LNCaP clone FGC (cell line): ENCODE measurements around the gene ZNF385D.

Source experiments
- DNase-seq: peaks from one replicate; pipeline ENCODE4 v3.0.0-alpha.2; 2011; ENCODE audit warnings: low read depth
- H3K4me3 ChIP-seq: 2 replicates; pipeline ENCODE4 v1.5.1; 2011; ENCODE audit warnings: mild to moderate bottlenecking, low read depth, low read length, control low read depth
- TF ChIP-seq, protein P1 (sequence below): IDR thresholded peaks from 2 replicates; pipeline ENCODE4 v1.5.1; 2012; ENCODE audit warnings: mild to moderate bottlenecking; ENCODE audit not compliant: control insufficient read depth, insufficient read depth; ENCODE audit errors: extremely low read depth

The ZNF385D gene

DNA sequence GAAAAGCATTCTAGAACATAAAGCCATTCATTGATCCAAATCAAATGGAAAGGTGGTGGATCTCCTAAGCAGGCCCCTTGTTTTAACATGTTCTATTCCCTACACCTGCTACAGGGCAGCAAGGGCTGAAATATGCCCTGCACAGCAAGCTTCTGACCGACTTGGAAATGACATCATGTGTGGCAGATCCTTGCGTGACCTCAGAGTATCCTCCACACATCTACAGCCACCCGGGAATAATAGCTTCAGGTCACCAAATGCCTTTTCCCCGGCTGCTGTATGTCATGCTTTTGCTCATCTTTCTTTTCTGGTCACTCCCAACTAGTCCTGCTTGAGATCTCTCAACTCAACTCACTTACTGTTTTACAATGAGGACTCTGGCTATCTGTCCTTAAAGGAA, 158.2 kb downstream of the ZNF385D start:
- DNase-seq, result no peak
- TF ChIP-seq, protein P1, sequence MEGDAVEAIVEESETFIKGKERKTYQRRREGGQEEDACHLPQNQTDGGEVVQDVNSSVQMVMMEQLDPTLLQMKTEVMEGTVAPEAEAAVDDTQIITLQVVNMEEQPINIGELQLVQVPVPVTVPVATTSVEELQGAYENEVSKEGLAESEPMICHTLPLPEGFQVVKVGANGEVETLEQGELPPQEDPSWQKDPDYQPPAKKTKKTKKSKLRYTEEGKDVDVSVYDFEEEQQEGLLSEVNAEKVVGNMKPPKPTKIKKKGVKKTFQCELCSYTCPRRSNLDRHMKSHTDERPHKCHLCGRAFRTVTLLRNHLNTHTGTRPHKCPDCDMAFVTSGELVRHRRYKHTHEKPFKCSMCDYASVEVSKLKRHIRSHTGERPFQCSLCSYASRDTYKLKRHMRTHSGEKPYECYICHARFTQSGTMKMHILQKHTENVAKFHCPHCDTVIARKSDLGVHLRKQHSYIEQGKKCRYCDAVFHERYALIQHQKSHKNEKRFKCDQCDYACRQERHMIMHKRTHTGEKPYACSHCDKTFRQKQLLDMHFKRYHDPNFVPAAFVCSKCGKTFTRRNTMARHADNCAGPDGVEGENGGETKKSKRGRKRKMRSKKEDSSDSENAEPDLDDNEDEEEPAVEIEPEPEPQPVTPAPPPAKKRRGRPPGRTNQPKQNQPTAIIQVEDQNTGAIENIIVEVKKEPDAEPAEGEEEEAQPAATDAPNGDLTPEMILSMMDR, result no peak
- H3K4me3 ChIP-seq, result no peak overlapping the region

DNA sequence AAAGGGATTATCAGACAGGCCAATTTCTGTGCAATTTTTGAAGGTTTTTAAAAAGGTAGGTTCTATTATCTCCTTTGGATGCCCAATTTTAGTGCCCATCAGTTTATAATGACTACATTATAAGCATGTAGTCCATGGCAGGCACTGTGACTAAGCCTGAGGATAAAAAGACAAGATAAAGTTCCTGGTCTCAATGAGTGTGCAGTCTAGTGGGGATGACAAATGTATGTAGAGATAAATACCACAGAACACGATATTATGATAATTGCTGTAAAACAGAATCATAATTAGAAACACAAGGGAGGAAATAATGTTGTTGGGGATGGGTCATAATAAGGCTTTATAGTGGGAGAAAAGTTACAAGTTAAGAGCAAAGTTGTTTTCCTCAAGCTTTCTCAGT, 163.1 kb downstream of the ZNF385D start:
- no peak overlapping the region for H3K4me3 ChIP-seq
- no peak for DNase-seq
- TF ChIP-seq, protein P1, result no peak

DNA sequence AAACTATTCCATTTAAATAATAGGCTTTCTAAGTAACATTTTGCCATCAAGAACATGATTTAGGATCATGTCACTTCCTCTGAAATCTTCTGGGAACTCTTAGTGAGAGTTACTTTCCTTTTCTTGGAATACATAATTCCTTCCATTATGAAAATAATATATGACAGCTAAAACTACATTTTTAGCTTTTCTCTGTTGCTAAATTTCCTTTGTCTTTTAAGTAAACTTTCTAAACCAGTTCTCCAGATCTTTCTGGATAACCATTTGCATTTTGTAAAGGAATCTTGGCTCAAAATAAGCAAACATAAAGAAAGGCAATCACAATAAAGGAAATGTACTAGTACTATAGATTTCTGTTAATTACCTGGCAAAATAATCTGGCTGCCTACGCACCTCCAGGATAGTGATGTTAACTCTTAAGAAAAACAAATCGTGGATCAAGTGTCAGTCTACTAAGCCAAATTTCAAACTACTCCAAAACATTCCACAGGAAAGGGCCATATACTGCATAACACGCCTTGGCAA, 165.7 kb downstream of the ZNF385D start:
- no peak overlapping the region for H3K4me3 ChIP-seq
- TF ChIP-seq, protein P1, result no peak
- DNase-seq, result no peak

DNA sequence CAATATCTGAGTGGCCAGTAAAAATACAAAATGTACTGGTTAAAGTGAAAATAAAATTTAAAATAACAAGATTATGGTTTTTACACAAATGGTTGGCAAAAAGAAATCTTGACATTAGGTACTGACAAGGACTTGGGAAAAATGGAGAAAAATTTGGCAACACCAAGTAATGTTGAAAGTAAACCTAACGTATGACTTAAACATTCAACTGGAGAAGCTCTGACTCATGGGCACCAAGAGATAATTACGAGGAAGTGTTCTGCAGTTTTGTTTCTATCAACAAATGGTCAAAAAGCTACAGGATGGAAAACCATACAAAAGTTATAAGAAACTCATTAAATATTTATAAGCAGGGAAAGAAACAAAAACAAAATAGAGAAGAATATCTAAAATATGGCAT, 177.7 kb downstream of the ZNF385D start:
- no peak for DNase-seq
- H3K4me3 ChIP-seq, result no peak overlapping the region
- TF ChIP-seq, protein P1, result no peak

DNA sequence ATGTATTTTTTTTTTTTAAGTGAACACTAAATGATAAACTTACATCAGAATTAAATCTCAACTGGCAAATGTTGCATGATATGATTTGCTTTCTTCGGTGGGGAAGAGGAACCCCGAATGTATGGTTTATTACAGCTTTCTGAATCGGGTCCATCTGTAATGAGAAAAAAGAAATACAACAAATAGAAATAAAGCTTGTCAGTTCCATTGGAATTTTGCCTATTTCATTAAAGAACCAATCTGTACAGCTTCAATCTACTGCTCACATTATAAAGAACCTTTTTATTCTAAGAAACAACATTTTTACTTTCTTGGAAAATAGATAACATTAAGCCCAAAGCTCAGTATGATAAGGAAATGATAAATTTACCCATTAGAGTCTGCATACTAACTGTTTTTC, 186.5 kb downstream of the ZNF385D start:
- DNase-seq, result no peak
- TF ChIP-seq, protein P1, result no peak
- no peak overlapping the region for H3K4me3 ChIP-seq

DNA sequence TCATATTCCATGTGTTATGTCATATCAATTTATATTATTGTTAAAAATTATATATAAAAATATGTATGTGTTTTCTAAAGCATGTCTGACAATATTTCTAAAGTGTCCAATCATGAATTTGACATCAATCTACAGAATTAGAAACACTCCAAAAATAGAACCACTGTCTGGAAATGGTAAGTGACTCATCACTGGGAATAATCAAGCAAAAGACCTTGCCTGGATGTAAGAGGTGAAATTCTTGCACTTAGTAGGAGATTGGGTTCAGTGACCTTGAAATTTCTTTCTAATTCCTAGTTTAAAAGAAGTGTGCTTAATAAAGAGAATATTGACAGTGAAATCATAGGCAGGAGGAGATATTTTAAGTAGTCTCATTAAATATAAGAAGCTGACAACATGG, 188.8 kb downstream of the ZNF385D start:
- no peak overlapping the region for H3K4me3 ChIP-seq
- DNase-seq, result no peak
- TF ChIP-seq, protein P1, result no peak

DNA sequence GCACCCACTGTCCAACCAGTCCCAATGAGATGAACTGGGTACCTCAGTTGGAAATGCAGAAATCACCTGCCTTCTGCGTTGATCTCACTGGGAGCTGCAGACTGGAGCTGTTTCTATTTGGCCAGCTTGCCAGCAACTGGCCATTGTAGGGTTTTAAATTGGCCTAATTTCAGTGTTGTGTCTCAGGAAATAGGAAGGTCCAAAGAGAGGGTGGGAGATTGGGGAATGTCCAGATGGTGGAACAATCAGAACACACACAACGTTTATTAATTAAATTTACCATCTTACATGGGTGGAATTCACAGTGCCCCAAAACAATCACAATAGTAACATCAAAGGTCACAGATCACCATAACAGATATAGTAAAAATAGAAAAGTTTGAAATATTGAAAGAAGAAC, 189.5 kb downstream of the ZNF385D start:
- TF ChIP-seq, protein P1, result no peak
- DNase-seq, result no peak
- H3K4me3 ChIP-seq, result no peak overlapping the region
